GM23338 (cell line): ENCODE data around the gene OR52B6. TPM values are rescaled to one million over a fixed set of nuclear protein-coding genes. Genes with fewer than 3 reads are reported as not detected.

Source experiments
- ATAC-seq: fragments of 200-7000 bp; cut with Tn5 transposase; 3 replicates; pipeline ENCODE4 v1.9.1; 2020
- DNase-seq: peaks from one replicate; pipeline ENCODE4 v3.0.0-alpha.2; 2015; ENCODE audit warnings: low spot score
- H2AFZ ChIP-seq: fragments of 200-600 bp; sonication (generic); 2 replicates; pipeline ENCODE4 v1.8.0; 2016; ENCODE audit warnings: antibody characterized with exemption, mild to moderate bottlenecking, moderate library complexity
- H3F3A ChIP-seq: fragments of 200-600 bp; sonication (generic); replicated peaks from 2 replicates; pipeline ENCODE4 v1.8.0; 2017; ENCODE audit warnings: antibody characterized with exemption, mixed run types, low read depth
- H3K27ac ChIP-seq: fragments of 200-600 bp; sonication (generic); 2 replicates; pipeline ENCODE4 v1.6.1; 2016; ENCODE audit warnings: low read depth
- H3K27me3 ChIP-seq: fragments of 200-600 bp; sonication (generic); 2 replicates; pipeline ENCODE4 v1.8.0; 2016; ENCODE audit warnings: mild to moderate bottlenecking, mixed run types, moderate library complexity; ENCODE audit not compliant: insufficient read depth
- H3K36me3 ChIP-seq: fragments of 200-600 bp; sonication (generic); 2 replicates; pipeline ENCODE4 v1.8.0; 2016; ENCODE audit warnings: mild to moderate bottlenecking; ENCODE audit not compliant: insufficient read depth
- H3K4me1 ChIP-seq: fragments of 200-600 bp; sonication (generic); 2 replicates; pipeline ENCODE4 v1.8.0; 2016; ENCODE audit warnings: mild to moderate bottlenecking, moderate library complexity; ENCODE audit not compliant: insufficient read depth
- H3K4me2 ChIP-seq: fragments of 200-600 bp; sonication (generic); 2 replicates; pipeline ENCODE4 v1.7.1; 2017; ENCODE audit warnings: mixed run types
- H3K4me3 ChIP-seq: fragments of 200-600 bp; sonication (generic); 2 replicates; pipeline ENCODE4 v1.6.1; 2016; ENCODE audit warnings: mixed run types
- H3K79me2 ChIP-seq: fragments of 200-600 bp; sonication (generic); replicated peaks from 2 replicates; pipeline ENCODE4 v1.8.0; 2017; ENCODE audit warnings: mild to moderate bottlenecking; ENCODE audit not compliant: insufficient read depth
- H3K9me2 ChIP-seq: fragments of 200-600 bp; sonication (generic); 2 replicates; pipeline ENCODE4 v1.8.0; 2017; ENCODE audit not compliant: insufficient read depth
- H4K20me1 ChIP-seq: fragments of 200-600 bp; sonication (generic); replicated peaks from 2 replicates; pipeline ENCODE4 v1.8.0; 2017; ENCODE audit warnings: mild to moderate bottlenecking; ENCODE audit not compliant: insufficient read depth
- H3K27ac Mint-ChIP-seq: 2 replicates; pipeline ENCODE4 v1.8.0; 2020; ENCODE audit warnings: inconsistent platforms, mild to moderate bottlenecking, moderate library complexity, mixed read lengths
- H3K27me3 Mint-ChIP-seq: 3 replicates; pipeline ENCODE4 v1.8.0; 2022; ENCODE audit warnings: low read depth, mild to moderate bottlenecking, moderate library complexity, mixed read lengths, inconsistent platforms; ENCODE audit not compliant: insufficient read depth, poor library complexity
- H3K36me3 Mint-ChIP-seq: 3 replicates; pipeline ENCODE4 v1.8.0; 2021; ENCODE audit warnings: low read depth, mild to moderate bottlenecking, inconsistent platforms, moderate library complexity, mixed read lengths
- H3K4me1 Mint-ChIP-seq: 3 replicates; pipeline ENCODE4 v1.8.0; 2020; ENCODE audit warnings: mild to moderate bottlenecking, inconsistent platforms, mixed read lengths
- H3K4me3 Mint-ChIP-seq: 3 replicates; pipeline ENCODE4 v1.8.0; 2021; ENCODE audit warnings: moderate library complexity, mild to moderate bottlenecking, inconsistent platforms, mixed read lengths
- H3K9me3 Mint-ChIP-seq: 3 replicates; pipeline ENCODE4 v1.8.0; 2020; ENCODE audit warnings: moderate library complexity, mild to moderate bottlenecking, inconsistent platforms, mixed read lengths
- CREB1 ChIP-seq: fragments of 250-450 bp; sonication (Bioruptor Pico); IDR thresholded peaks from 2 replicates; pipeline ENCODE4 v1.5.0; 2020; ENCODE audit warnings: low read depth, mild to moderate bottlenecking, moderate library complexity
- EZH2 ChIP-seq: fragments of 200-600 bp; sonication (generic); IDR thresholded peaks from one replicate; pipeline ENCODE4 v1.8.0; 2017; ENCODE audit warnings: antibody characterized with exemption, mild to moderate bottlenecking, low read depth; ENCODE audit not compliant: unreplicated experiment
- EZH2phosphoT487 ChIP-seq: fragments of 200-600 bp; sonication (generic); IDR thresholded peaks from one replicate; pipeline ENCODE4 v1.8.1; 2018; ENCODE audit warnings: antibody characterized with exemption; ENCODE audit not compliant: unreplicated experiment
- JUNB ChIP-seq: IDR thresholded peaks from one replicate; pipeline ENCODE4 v1.6.1; 2016; ENCODE audit warnings: antibody characterized with exemption; ENCODE audit not compliant: unreplicated experiment
- NANOG ChIP-seq: IDR thresholded peaks from 2 replicates; pipeline ENCODE4 v1.6.1; 2016; ENCODE audit warnings: antibody characterized with exemption, borderline replicate concordance
- POLR2AphosphoS5 ChIP-seq: IDR thresholded peaks from 2 replicates; pipeline ENCODE4 v1.6.1; 2016; ENCODE audit warnings: antibody characterized with exemption, low read depth
- STAT1 ChIP-seq: IDR thresholded peaks from one replicate; pipeline ENCODE4 v1.6.1; 2016; ENCODE audit warnings: antibody characterized with exemption; ENCODE audit not compliant: unreplicated experiment
- ZNF114 ChIP-seq: fragments of 250-450 bp; sonication (Bioruptor Pico); IDR thresholded peaks from 2 replicates; pipeline ENCODE4 v1.5.0; 2020; ENCODE audit warnings: mild to moderate bottlenecking, moderate library complexity
- ZNF331 ChIP-seq: fragments of 250-450 bp; sonication (Bioruptor Pico); IDR thresholded peaks from 2 replicates; pipeline ENCODE4 v1.5.0; 2020; ENCODE audit warnings: low read depth, mild to moderate bottlenecking, moderate library complexity
- polyA plus RNA-seq: library from polyadenylated mRNA; unstranded; fragments of >200 nt; fragmentation: Nextera tagmentation; extraction: Ambion mirVana; gene quantifications from 2 replicates; pipeline ENCODE4 v1.2.1, GENCODE V29; 2016
- total RNA-seq: library from RNA; depleted of rRNA; stranded (reverse); fragments of >200 nt; shearing (Covaris generic); gene quantifications from 2 replicates; pipeline ENCODE4 v1.2.3, GENCODE V29; 2014
- TF ChIP-seq, protein P1 (sequence below), 2 experiments: fragments of 200-600 bp in 1 of 2; sonication (generic) in 1 of 2; conservative IDR thresholded peaks; 2 replicates each; pipeline versions ENCODE4 v1.5.1 to v1.6.1; 2016 to 2017; ENCODE audit warnings: antibody characterized with exemption in 2 of 2, low read depth in 2 of 2, mild to moderate bottlenecking in 2 of 2, moderate library complexity in 1 of 2
- TF ChIP-seq, protein P2 (sequence below): IDR thresholded peaks from 2 replicates; pipeline ENCODE4 v1.6.1; 2016; ENCODE audit warnings: antibody characterized with exemption
- TF ChIP-seq, protein P3 (sequence below): fragments of 250-450 bp; sonication (Bioruptor Pico); IDR thresholded peaks from 2 replicates; pipeline ENCODE4 v1.5.0; 2020; ENCODE audit warnings: mild to moderate bottlenecking, moderate library complexity
- TF ChIP-seq, protein P4 (sequence below): IDR thresholded peaks from one replicate; pipeline ENCODE4 v1.6.1; 2018; ENCODE audit warnings: antibody characterized with exemption; ENCODE audit not compliant: unreplicated experiment

Gene OR52B6
- total and polyA plus RNA-seq, 2 experiments from 2014 or later: not detected

DNA sequence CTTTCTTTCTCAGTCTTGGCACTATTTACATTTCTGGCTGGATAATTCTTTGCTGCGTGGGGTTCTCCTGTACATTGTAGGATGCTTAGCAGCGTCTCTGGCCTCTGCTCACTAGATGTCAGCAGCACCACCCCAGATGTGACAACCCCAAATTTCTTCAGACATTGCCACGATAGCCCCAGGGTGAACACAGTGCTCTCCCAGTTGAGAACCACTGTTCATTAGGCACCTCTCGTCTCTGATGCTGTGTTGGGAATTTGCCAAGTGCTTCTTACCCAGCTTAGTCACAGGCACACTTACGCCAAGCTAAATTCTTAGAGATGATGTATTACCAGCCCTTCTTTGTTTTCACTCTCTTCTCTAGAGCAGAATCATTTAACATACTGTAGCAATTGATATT lies 25.2 kb downstream of the OR52B6 start:
- H3K27me3 ChIP-seq: no peaks in the 10 kb centered on the region
- H3K4me2 ChIP-seq: no peak overlapping the region
- H3F3A ChIP-seq: no peaks in the 10 kb centered on the region
- Mint-ChIP-seq H3K4me3 (no peak overlapping the region), H3K36me3 (peaks cover 67% of the 10 kb centered on the region), H3K4me1 (peaks cover 6% of the 10 kb centered on the region; the same call in 2 of the 3 replicates), H3K27ac (no peak overlapping the region), H3K9me3 (no peaks in the 10 kb centered on the region), H3K27me3 (peaks cover 1% of the 10 kb centered on the region)
- H3K4me1 ChIP-seq: peaks cover 4% of the 10 kb centered on the region; the same call in 1 of the 2 replicates
- H4K20me1 ChIP-seq: peaks cover 3% of the 10 kb centered on the region
- no peak overlapping the region for H3K4me3 ChIP-seq
- ATAC-seq (no peak), DNase-seq (no peak)
- no peak overlapping the region for H3K27ac ChIP-seq
- H3K9me2 ChIP-seq: no peaks in the 10 kb centered on the region
- no peak overlapping the region for H2AFZ ChIP-seq
- H3K36me3 ChIP-seq: peaks cover 53% of the 10 kb centered on the region
- no peak for TF ChIP-seq CREB1
- no peak for TF ChIP-seq JUNB
- TF ChIP-seq, protein P1, sequence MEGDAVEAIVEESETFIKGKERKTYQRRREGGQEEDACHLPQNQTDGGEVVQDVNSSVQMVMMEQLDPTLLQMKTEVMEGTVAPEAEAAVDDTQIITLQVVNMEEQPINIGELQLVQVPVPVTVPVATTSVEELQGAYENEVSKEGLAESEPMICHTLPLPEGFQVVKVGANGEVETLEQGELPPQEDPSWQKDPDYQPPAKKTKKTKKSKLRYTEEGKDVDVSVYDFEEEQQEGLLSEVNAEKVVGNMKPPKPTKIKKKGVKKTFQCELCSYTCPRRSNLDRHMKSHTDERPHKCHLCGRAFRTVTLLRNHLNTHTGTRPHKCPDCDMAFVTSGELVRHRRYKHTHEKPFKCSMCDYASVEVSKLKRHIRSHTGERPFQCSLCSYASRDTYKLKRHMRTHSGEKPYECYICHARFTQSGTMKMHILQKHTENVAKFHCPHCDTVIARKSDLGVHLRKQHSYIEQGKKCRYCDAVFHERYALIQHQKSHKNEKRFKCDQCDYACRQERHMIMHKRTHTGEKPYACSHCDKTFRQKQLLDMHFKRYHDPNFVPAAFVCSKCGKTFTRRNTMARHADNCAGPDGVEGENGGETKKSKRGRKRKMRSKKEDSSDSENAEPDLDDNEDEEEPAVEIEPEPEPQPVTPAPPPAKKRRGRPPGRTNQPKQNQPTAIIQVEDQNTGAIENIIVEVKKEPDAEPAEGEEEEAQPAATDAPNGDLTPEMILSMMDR (conservative IDR thresholded peaks at IDR 0.05; ENCODE audit: low read depth in 2 of 2): no peak; a peak in 1 of 4 replicates
- TF ChIP-seq, protein P2, sequence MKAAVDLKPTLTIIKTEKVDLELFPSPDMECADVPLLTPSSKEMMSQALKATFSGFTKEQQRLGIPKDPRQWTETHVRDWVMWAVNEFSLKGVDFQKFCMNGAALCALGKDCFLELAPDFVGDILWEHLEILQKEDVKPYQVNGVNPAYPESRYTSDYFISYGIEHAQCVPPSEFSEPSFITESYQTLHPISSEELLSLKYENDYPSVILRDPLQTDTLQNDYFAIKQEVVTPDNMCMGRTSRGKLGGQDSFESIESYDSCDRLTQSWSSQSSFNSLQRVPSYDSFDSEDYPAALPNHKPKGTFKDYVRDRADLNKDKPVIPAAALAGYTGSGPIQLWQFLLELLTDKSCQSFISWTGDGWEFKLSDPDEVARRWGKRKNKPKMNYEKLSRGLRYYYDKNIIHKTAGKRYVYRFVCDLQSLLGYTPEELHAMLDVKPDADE: no peak
- no peak for TF ChIP-seq ZNF331
- no peak for TF ChIP-seq NANOG
- TF ChIP-seq ZNF114: no peak
- no peak for TF ChIP-seq EZH2phosphoT487
- no peak for TF ChIP-seq STAT1
- no peak for TF ChIP-seq POLR2AphosphoS5
- no peak for TF ChIP-seq EZH2
- TF ChIP-seq, protein P3, sequence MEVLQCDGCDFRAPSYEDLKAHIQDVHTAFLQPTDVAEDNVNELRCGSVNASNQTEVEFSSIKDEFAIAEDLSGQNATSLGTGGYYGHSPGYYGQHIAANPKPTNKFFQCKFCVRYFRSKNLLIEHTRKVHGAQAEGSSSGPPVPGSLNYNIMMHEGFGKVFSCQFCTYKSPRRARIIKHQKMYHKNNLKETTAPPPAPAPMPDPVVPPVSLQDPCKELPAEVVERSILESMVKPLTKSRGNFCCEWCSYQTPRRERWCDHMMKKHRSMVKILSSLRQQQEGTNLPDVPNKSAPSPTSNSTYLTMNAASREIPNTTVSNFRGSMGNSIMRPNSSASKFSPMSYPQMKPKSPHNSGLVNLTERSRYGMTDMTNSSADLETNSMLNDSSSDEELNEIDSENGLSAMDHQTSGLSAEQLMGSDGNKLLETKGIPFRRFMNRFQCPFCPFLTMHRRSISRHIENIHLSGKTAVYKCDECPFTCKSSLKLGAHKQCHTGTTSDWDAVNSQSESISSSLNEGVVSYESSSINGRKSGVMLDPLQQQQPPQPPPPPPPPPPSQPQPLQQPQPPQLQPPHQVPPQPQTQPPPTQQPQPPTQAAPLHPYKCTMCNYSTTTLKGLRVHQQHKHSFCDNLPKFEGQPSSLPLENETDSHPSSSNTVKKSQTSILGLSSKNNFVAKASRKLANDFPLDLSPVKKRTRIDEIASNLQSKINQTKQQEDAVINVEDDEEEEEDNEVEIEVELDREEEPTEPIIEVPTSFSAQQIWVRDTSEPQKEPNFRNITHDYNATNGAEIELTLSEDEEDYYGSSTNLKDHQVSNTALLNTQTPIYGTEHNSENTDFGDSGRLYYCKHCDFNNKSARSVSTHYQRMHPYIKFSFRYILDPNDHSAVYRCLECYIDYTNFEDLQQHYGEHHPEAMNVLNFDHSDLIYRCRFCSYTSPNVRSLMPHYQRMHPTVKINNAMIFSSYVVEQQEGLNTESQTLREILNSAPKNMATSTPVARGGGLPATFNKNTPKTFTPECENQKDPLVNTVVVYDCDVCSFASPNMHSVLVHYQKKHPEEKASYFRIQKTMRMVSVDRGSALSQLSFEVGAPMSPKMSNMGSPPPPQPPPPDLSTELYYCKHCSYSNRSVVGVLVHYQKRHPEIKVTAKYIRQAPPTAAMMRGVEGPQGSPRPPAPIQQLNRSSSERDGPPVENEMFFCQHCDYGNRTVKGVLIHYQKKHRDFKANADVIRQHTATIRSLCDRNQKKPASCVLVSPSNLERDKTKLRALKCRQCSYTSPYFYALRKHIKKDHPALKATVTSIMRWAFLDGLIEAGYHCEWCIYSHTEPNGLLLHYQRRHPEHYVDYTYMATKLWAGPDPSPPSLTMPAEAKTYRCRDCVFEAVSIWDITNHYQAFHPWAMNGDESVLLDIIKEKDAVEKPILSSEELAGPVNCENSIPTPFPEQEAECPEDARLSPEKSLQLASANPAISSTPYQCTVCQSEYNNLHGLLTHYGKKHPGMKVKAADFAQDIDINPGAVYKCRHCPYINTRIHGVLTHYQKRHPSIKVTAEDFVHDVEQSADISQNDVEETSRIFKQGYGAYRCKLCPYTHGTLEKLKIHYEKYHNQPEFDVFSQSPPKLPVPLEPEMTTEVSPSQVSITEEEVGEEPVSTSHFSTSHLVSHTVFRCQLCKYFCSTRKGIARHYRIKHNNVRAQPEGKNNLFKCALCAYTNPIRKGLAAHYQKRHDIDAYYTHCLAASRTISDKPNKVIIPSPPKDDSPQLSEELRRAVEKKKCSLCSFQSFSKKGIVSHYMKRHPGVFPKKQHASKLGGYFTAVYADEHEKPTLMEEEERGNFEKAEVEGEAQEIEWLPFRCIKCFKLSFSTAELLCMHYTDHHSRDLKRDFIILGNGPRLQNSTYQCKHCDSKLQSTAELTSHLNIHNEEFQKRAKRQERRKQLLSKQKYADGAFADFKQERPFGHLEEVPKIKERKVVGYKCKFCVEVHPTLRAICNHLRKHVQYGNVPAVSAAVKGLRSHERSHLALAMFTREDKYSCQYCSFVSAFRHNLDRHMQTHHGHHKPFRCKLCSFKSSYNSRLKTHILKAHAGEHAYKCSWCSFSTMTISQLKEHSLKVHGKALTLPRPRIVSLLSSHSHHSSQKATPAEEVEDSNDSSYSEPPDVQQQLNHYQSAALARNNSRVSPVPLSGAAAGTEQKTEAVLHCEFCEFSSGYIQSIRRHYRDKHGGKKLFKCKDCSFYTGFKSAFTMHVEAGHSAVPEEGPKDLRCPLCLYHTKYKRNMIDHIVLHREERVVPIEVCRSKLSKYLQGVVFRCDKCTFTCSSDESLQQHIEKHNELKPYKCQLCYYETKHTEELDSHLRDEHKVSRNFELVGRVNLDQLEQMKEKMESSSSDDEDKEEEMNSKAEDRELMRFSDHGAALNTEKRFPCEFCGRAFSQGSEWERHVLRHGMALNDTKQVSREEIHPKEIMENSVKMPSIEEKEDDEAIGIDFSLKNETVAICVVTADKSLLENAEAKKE (CRISPR knock-in tag): no peak
- TF ChIP-seq, protein P4, sequence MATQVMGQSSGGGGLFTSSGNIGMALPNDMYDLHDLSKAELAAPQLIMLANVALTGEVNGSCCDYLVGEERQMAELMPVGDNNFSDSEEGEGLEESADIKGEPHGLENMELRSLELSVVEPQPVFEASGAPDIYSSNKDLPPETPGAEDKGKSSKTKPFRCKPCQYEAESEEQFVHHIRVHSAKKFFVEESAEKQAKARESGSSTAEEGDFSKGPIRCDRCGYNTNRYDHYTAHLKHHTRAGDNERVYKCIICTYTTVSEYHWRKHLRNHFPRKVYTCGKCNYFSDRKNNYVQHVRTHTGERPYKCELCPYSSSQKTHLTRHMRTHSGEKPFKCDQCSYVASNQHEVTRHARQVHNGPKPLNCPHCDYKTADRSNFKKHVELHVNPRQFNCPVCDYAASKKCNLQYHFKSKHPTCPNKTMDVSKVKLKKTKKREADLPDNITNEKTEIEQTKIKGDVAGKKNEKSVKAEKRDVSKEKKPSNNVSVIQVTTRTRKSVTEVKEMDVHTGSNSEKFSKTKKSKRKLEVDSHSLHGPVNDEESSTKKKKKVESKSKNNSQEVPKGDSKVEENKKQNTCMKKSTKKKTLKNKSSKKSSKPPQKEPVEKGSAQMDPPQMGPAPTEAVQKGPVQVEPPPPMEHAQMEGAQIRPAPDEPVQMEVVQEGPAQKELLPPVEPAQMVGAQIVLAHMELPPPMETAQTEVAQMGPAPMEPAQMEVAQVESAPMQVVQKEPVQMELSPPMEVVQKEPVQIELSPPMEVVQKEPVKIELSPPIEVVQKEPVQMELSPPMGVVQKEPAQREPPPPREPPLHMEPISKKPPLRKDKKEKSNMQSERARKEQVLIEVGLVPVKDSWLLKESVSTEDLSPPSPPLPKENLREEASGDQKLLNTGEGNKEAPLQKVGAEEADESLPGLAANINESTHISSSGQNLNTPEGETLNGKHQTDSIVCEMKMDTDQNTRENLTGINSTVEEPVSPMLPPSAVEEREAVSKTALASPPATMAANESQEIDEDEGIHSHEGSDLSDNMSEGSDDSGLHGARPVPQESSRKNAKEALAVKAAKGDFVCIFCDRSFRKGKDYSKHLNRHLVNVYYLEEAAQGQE: no peak
- H3K79me2 ChIP-seq: peaks cover 53% of the 10 kb centered on the region
